Keratinocyte (primary cell): ENCODE data around the gene GRAMD2B. TPM values are rescaled to one million over a fixed set of nuclear protein-coding genes. Genes with fewer than 3 reads are reported as not detected.
A peak's percentile ranks its signal among the peaks of the same experiment; 100 is the strongest.

Experiments used
- DNase-seq: peaks from one replicate; pipeline ENCODE4 v3.0.0-alpha.2; 2011; ENCODE audit warnings: low read depth, missing footprints, low spot score
- FAIRE-seq: peaks from 2 replicates; lab custom pipeline; 2011; peaks lifted over from hg19 to GRCh38; lab: Jason Lieb, UNC
- H2AFZ ChIP-seq: 2 replicates; pipeline ENCODE4 v1.6.0; 2012; ENCODE audit warnings: low read length, control low read depth, inconsistent platforms; ENCODE audit not compliant: control insufficient read depth
- H3K27ac ChIP-seq: 2 replicates; pipeline ENCODE4 v1.5.1; 2011; ENCODE audit warnings: low read length; ENCODE audit not compliant: control insufficient read depth, insufficient read depth
- H3K27me3 ChIP-seq: 3 replicates; pipeline ENCODE4 v1.6.0; 2011; ENCODE audit warnings: low read length; ENCODE audit not compliant: control insufficient read depth, insufficient read depth; ENCODE audit errors: extremely low read depth
- H3K36me3 ChIP-seq, 2 experiments: 2 replicates in 1 of 2; 3 replicates in 1 of 2; pipeline ENCODE4 v1.5.1; 2011; ENCODE audit warnings: low read length in 2 of 2, mild to moderate bottlenecking in 1 of 2; ENCODE audit not compliant: control insufficient read depth in 2 of 2, insufficient read depth in 2 of 2; ENCODE audit errors: extremely low read depth in 1 of 2
- H3K4me1 ChIP-seq: 3 replicates; pipeline ENCODE4 v1.5.1; 2011; ENCODE audit warnings: low read length; ENCODE audit not compliant: control insufficient read depth, insufficient read depth; ENCODE audit errors: extremely low read depth
- H3K4me2 ChIP-seq: 3 replicates; pipeline ENCODE4 v1.6.0; 2011; ENCODE audit warnings: low read depth, low read length; ENCODE audit not compliant: control insufficient read depth, insufficient read depth; ENCODE audit errors: extremely low read depth
- H3K4me3 ChIP-seq, 3 experiments: fragments of 200-600 bp in 1 of 3; sonication (generic) in 1 of 3; 2 replicates in 2 of 3; 3 replicates in 1 of 3; pipeline ENCODE4 v1.5.1; 2011 to 2016; ENCODE audit warnings: low read length in 3 of 3, mild to moderate bottlenecking in 3 of 3, control low read depth in 2 of 3, inconsistent platforms in 1 of 3, low read depth in 1 of 3, mixed read lengths in 1 of 3, mixed run types in 1 of 3, moderate library complexity in 1 of 3; ENCODE audit not compliant: control insufficient read depth in 2 of 3, insufficient read depth in 2 of 3; ENCODE audit errors: extremely low read depth in 1 of 3
- H3K79me2 ChIP-seq: 2 replicates; pipeline ENCODE4 v1.6.0; 2012; ENCODE audit warnings: low read length; ENCODE audit not compliant: control insufficient read depth, insufficient read depth
- H3K9ac ChIP-seq: 3 replicates; pipeline ENCODE4 v1.6.0; 2011; ENCODE audit warnings: low read length; ENCODE audit not compliant: control insufficient read depth, insufficient read depth; ENCODE audit errors: extremely low read depth
- H3K9me1 ChIP-seq: 3 replicates; pipeline ENCODE4 v1.6.0; 2011; ENCODE audit warnings: low read length; ENCODE audit not compliant: control insufficient read depth, insufficient read depth; ENCODE audit errors: extremely low read depth
- H3K9me3 ChIP-seq: 2 replicates; pipeline ENCODE4 v1.5.1; 2012; ENCODE audit warnings: low read depth, low read length; ENCODE audit not compliant: control insufficient read depth
- H4K20me1 ChIP-seq: 3 replicates; pipeline ENCODE4 v1.6.0; 2011; ENCODE audit warnings: low read length; ENCODE audit not compliant: control insufficient read depth, insufficient read depth; ENCODE audit errors: extremely low read depth
- EZH2 ChIP-seq: IDR thresholded peaks from one replicate; pipeline ENCODE4 v1.6.1; 2012; ENCODE audit warnings: inconsistent platforms, mild to moderate bottlenecking, low read length, moderate library complexity
- dilution Hi-C: fragments of 300-500 bp; cut with MboI; formaldehyde crosslinking; loops from one replicate; pipeline ENCODE4 v1.7.0; 2020; ENCODE audit warnings: low sequenced_read_pairs; ENCODE audit not compliant: extremely low pct_ligation_motif_present
- polyA plus RNA-seq, 5 experiments: library from polyadenylated mRNA; depleted of rRNA in 3 of 5; stranded (reverse) in 3 of 5; stranded (forward) in 1 of 5; unstranded in 1 of 5; fragments of >200 nt; gene quantifications; 1 replicate in 1 of 5; 2 replicates in 3 of 5; 3 replicates in 1 of 5; pipeline versions ENCODE4 v1.2.1 to v1.2.3, GENCODE V29; 2011 to 2012; ENCODE audit warnings: missing spikeins in 2 of 5, low read depth in 1 of 5, low replicate concordance in 1 of 5
- TF ChIP-seq, protein P1 (sequence below), 3 experiments: IDR thresholded peaks in 1 of 3; conservative IDR thresholded peaks in 1 of 3; optimal IDR thresholded peaks in 1 of 3; 2 replicates in 2 of 3; 3 replicates in 1 of 3; pipeline versions ENCODE3 to v1.5.1; 2011; ENCODE audit warnings: low read length in 3 of 3, mild to moderate bottlenecking in 3 of 3, moderate library complexity in 2 of 3, control low read depth in 1 of 3, inconsistent platforms in 1 of 3; ENCODE audit not compliant: insufficient read depth in 2 of 3; ENCODE audit errors: extremely low read depth in 1 of 3

Gene GRAMD2B
- polyA plus RNA-seq, 1 donor (not counting 4 experiments of a cell fraction or from before 2014, with no cell fraction given), result 45.9 TPM

GRCh38 chr5:126535856-126536545, 112.8 kb downstream of the GRAMD2B start:
- no peak for FAIRE-seq
- peak overlapping the region; percentile 42 for H3K4me2 ChIP-seq
- no peak for DNase-seq
- no peaks in the 10 kb centered on the region for H3K9me3 ChIP-seq
- H3K4me3 ChIP-seq, result no peak overlapping the region
- no peak for TF ChIP-seq EZH2
- TF ChIP-seq, protein P1, sequence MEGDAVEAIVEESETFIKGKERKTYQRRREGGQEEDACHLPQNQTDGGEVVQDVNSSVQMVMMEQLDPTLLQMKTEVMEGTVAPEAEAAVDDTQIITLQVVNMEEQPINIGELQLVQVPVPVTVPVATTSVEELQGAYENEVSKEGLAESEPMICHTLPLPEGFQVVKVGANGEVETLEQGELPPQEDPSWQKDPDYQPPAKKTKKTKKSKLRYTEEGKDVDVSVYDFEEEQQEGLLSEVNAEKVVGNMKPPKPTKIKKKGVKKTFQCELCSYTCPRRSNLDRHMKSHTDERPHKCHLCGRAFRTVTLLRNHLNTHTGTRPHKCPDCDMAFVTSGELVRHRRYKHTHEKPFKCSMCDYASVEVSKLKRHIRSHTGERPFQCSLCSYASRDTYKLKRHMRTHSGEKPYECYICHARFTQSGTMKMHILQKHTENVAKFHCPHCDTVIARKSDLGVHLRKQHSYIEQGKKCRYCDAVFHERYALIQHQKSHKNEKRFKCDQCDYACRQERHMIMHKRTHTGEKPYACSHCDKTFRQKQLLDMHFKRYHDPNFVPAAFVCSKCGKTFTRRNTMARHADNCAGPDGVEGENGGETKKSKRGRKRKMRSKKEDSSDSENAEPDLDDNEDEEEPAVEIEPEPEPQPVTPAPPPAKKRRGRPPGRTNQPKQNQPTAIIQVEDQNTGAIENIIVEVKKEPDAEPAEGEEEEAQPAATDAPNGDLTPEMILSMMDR (optimal IDR thresholded peaks at IDR 0.05 in 1 of 3, IDR thresholded peaks at IDR 0.05 in 1 of 3, conservative IDR thresholded peaks at IDR 0.05 in 1 of 3; ENCODE audit: extremely low read depth in 1 of 3, insufficient read depth in 2 of 3, low read length in 3 of 3), result no peak
- H3K79me2 ChIP-seq, result no peaks in the 10 kb centered on the region
- no peak overlapping the region for H3K27ac ChIP-seq
- no peaks in the 10 kb centered on the region for H3K9me1 ChIP-seq
- no peak overlapping the region for H3K9ac ChIP-seq
- H3K36me3 ChIP-seq, result no peaks in the 10 kb centered on the region
- peak overlapping the region; percentile 65 for H2AFZ ChIP-seq
- no peaks in the 10 kb centered on the region for H3K27me3 ChIP-seq
- H4K20me1 ChIP-seq, result no peaks in the 10 kb centered on the region
- dilution Hi-C loops, result no loop called here
- H3K4me1 ChIP-seq, result peaks cover 13% of the 10 kb centered on the region

GRCh38 chr5:126536874-126537273, 113.7 kb downstream of the GRAMD2B start:
- H2AFZ ChIP-seq, result peak overlapping the region; percentile 33
- no peaks in the 10 kb centered on the region for H3K27me3 ChIP-seq
- dilution Hi-C loops, result no loop called here
- peak overlapping the region; percentile 42 for H3K4me2 ChIP-seq
- no peaks in the 10 kb centered on the region for H3K36me3 ChIP-seq
- TF ChIP-seq EZH2, result no peak
- TF ChIP-seq, protein P1 (optimal IDR thresholded peaks at IDR 0.05 in 1 of 3, IDR thresholded peaks at IDR 0.05 in 1 of 3, conservative IDR thresholded peaks at IDR 0.05 in 1 of 3; ENCODE audit: extremely low read depth in 1 of 3, insufficient read depth in 2 of 3, low read length in 3 of 3), result no peak
- no peaks in the 10 kb centered on the region for H4K20me1 ChIP-seq
- no peak overlapping the region for H3K27ac ChIP-seq
- H3K9ac ChIP-seq, result no peak overlapping the region
- H3K4me3 ChIP-seq, result no peak overlapping the region
- H3K9me1 ChIP-seq, result no peaks in the 10 kb centered on the region
- no peak for FAIRE-seq
- no peaks in the 10 kb centered on the region for H3K79me2 ChIP-seq
- DNase-seq, result no peak
- no peaks in the 10 kb centered on the region for H3K9me3 ChIP-seq
- peaks cover 13% of the 10 kb centered on the region for H3K4me1 ChIP-seq
